Measurements from ENCODE around the gene TCF3. TPM values are rescaled to one million over a fixed set of nuclear protein-coding genes. Genes with fewer than 3 reads are reported as not detected.

Gene TCF3
- total and polyA plus RNA-seq, 4 donors: 36.9 to 58.1 (median 45.2) TPM

GRCh38 chr19:1560286-1560882, 92.0 kb downstream of the TCF3 start:
- TF ChIP-seq CTCF (IDR thresholded peaks at IDR 0.05; ENCODE audit: control extremely low read depth, extremely low read depth): no peak
- H3K36me3 ChIP-seq (ENCODE audit: control insufficient read depth in 4 of 4, insufficient read depth in 4 of 4, low read length in 4 of 4): peaks cover 0 to 8% (median 6%) of the 10 kb centered on the region in 4 donors
- 47 to 61% methylated on average over 25 of the region's 25 CpGs for WGBS, 2 donors
- H3K4me3 ChIP-seq: no peak overlapping the region
- H3K27me3 ChIP-seq (ENCODE audit: control insufficient read depth in 3 of 3, insufficient read depth in 3 of 3, low read length in 2 of 3): no peaks in the 10 kb centered on the region
- peaks cover 0 to under 1% (median 0%) of the 10 kb centered on the region in 5 donors for H3K4me1 ChIP-seq (ENCODE audit: control insufficient read depth in 5 of 5, insufficient read depth in 5 of 5, low read length in 5 of 5)
- no peak overlapping the region for H3K9ac ChIP-seq (ENCODE audit: insufficient read depth in 1 of 2, low read length in 2 of 2)
- H3K27ac ChIP-seq (ENCODE audit: low read depth in 1 of 2, low read length in 1 of 2): no peak overlapping the region
- DNase-seq (no peak), ATAC-seq (ENCODE audit: insufficient read depth, low FRiP score) (no peak)
- no peaks in the 10 kb centered on the region for H3K9me3 ChIP-seq (ENCODE audit: control insufficient read depth in 4 of 4, insufficient read depth in 3 of 4, low read length in 3 of 4)

Small RNAs within 50 kb of the gene (small RNA-seq; reads per million reads assigned to genes)
- not detected for gene AC005943.2 (ENCODE audit: low replicate concordance)
- not detected for gene RN7SL477P (ENCODE audit: low replicate concordance)
- gene RNU6-1223P (ENCODE audit: low replicate concordance): not detected

Other genes with a start within 250 kb of the TCF3 start
- gene DAZAP1, start 245.0 kb downstream of the TCF3 start, total RNA-seq: 100 to 1,000 TPM in 1 of 2 donors, 10 to 100 TPM in 1; 61.4 to 125 TPM
- 10 to 100 TPM; 77.3 to 82.8 TPM for gene DAZAP1, start 245.0 kb downstream of the TCF3 start, polyA plus RNA-seq
- gene RPS15, start 214.2 kb downstream of the TCF3 start, total RNA-seq: 1,000 to 10,000 TPM in 1 of 2 donors, 100 to 1,000 TPM in 1; 574 to 1,157 TPM
- gene RPS15, start 214.2 kb downstream of the TCF3 start, polyA plus RNA-seq: 1,000 to 10,000 TPM; 2,710 to 2,993 TPM
- gene APC2, start 202.5 kb downstream of the TCF3 start, total RNA-seq: under 1 TPM; 0.15 to 0.37 TPM
- gene APC2, start 202.5 kb downstream of the TCF3 start, polyA plus RNA-seq: under 1 TPM; 0.01 to 0.04 TPM
- gene C19orf25, start 173.4 kb downstream of the TCF3 start, total RNA-seq: 10 to 100 TPM; 24.1 to 35.8 TPM
- 10 to 100 TPM; 33.3 to 42.6 TPM for gene C19orf25, start 173.4 kb downstream of the TCF3 start, polyA plus RNA-seq
- 1 to 10 TPM; 7.1 to 7.9 TPM for gene PCSK4, start 162.3 kb downstream of the TCF3 start, total RNA-seq
- 1 to 10 TPM; 2.3 to 3.7 TPM for gene PCSK4, start 162.3 kb downstream of the TCF3 start, polyA plus RNA-seq
- gene REEP6, start 161.4 kb downstream of the TCF3 start, total RNA-seq: 1 to 10 TPM; 3.0 to 6.8 TPM
- 1 to 10 TPM; 2.5 to 7.6 TPM for gene REEP6, start 161.4 kb downstream of the TCF3 start, polyA plus RNA-seq
- gene ADAMTSL5, start 139.6 kb downstream of the TCF3 start, total RNA-seq: 1 to 10 TPM in 1 of 2 donors, under 1 TPM in 1; 0.97 to 2.8 TPM
- 1 to 10 TPM; 1.4 to 1.5 TPM for gene ADAMTSL5, start 139.6 kb downstream of the TCF3 start, polyA plus RNA-seq
- not detected for gene PLK5, start 128.5 kb downstream of the TCF3 start, total RNA-seq
- under 1 TPM in 1 of 2 donors, not detected in 1; 0.09 TPM for gene PLK5, start 128.5 kb downstream of the TCF3 start, polyA plus RNA-seq
- 10 to 100 TPM; 31.0 to 33.9 TPM for gene MEX3D, start 84.3 kb downstream of the TCF3 start, total RNA-seq
- gene MEX3D, start 84.3 kb downstream of the TCF3 start, polyA plus RNA-seq: 1 to 10 TPM; 4.8 to 8.6 TPM
- 100 to 1,000 TPM in 1 of 2 donors, 10 to 100 TPM in 1; 48.1 to 102 TPM for gene MBD3, start 59.8 kb downstream of the TCF3 start, total RNA-seq
- 100 to 1,000 TPM in 1 of 2 donors, 10 to 100 TPM in 1; 74.8 to 129 TPM for gene MBD3, start 59.8 kb downstream of the TCF3 start, polyA plus RNA-seq
- 100 to 1,000 TPM in 1 of 2 donors, 10 to 100 TPM in 1; 35.4 to 225 TPM for gene UQCR11, start 47.2 kb downstream of the TCF3 start, total RNA-seq
- gene UQCR11, start 47.2 kb downstream of the TCF3 start, polyA plus RNA-seq: 100 to 1,000 TPM; 122 to 131 TPM
- not detected for gene ONECUT3, start 100.9 kb upstream of the TCF3 start, total RNA-seq
- not detected for gene ONECUT3, start 100.9 kb upstream of the TCF3 start, polyA plus RNA-seq
- gene ATP8B3, start 159.7 kb upstream of the TCF3 start, total RNA-seq: 1 to 10 TPM; 2.2 to 2.4 TPM
- gene ATP8B3, start 159.7 kb upstream of the TCF3 start, polyA plus RNA-seq: 1 to 10 TPM in 1 of 2 donors, under 1 TPM in 1; 0.69 to 1.3 TPM
- gene REXO1, start 195.9 kb upstream of the TCF3 start, total RNA-seq: 10 to 100 TPM; 15.6 to 40.3 TPM
- 10 to 100 TPM; 22.3 to 32.0 TPM for gene REXO1, start 195.9 kb upstream of the TCF3 start, polyA plus RNA-seq
- gene KLF16, start 211.0 kb upstream of the TCF3 start, total RNA-seq: 10 to 100 TPM in 1 of 2 donors, 1 to 10 TPM in 1; 3.3 to 25.6 TPM
- 10 to 100 TPM; 13.8 to 17.8 TPM for gene KLF16, start 211.0 kb upstream of the TCF3 start, polyA plus RNA-seq
- gene ABHD17A, start 232.9 kb upstream of the TCF3 start, total RNA-seq: 10 to 100 TPM; 68.8 to 84.9 TPM
- 100 to 1,000 TPM in 1 of 2 donors, 10 to 100 TPM in 1; 97.0 to 110 TPM for gene ABHD17A, start 232.9 kb upstream of the TCF3 start, polyA plus RNA-seq